OCI-LY1 (cell line): ENCODE data around the gene FYB1.
"Not testable (repeated sequence)": the region's sequence is repeated elsewhere in the genome, so short reads cannot be mapped to it uniquely, and the experiment has no call there.

Experiments
- H2AFZ ChIP-seq: fragments of 200-600 bp; sonication (generic), shearing (Covaris generic); 2 replicates; pipeline ENCODE4 v1.6.0; 2014; ENCODE audit warnings: antibody characterized with exemption, mild to moderate bottlenecking, low read length
- H3F3A ChIP-seq: fragments of 200-600 bp; sonication (generic), shearing (Covaris generic); 2 replicates; pipeline ENCODE4 v1.6.0; 2014; ENCODE audit warnings: mild to moderate bottlenecking, antibody characterized with exemption, low read length, moderate library complexity; ENCODE audit not compliant: insufficient read depth
- H3K27ac ChIP-seq: fragments of 200-600 bp; sonication (generic); 2 replicates; pipeline ENCODE4 v1.5.1; 2014; ENCODE audit warnings: low read length, mixed run types, mild to moderate bottlenecking, low read depth; ENCODE audit not compliant: poor library complexity, severe bottlenecking
- H3K27me3 ChIP-seq: fragments of 200-600 bp; sonication (generic); 2 replicates; pipeline ENCODE4 v1.6.0; 2014; ENCODE audit warnings: antibody characterized with exemption, mild to moderate bottlenecking, low read length, moderate library complexity; ENCODE audit not compliant: insufficient read depth
- H3K36me3 ChIP-seq: fragments of 200-600 bp; sonication (generic); 2 replicates; pipeline ENCODE4 v1.6.1; 2014; ENCODE audit warnings: mild to moderate bottlenecking, antibody characterized with exemption, low read length, moderate library complexity, mixed read lengths; ENCODE audit not compliant: insufficient read depth
- H3K4me1 ChIP-seq: fragments of 200-600 bp; sonication (generic); 2 replicates; pipeline ENCODE4 v1.5.1; 2014; ENCODE audit warnings: mild to moderate bottlenecking, low read length, moderate library complexity; ENCODE audit not compliant: insufficient read depth, severe bottlenecking
- H3K4me2 ChIP-seq: fragments of 200-600 bp; sonication (generic), shearing (Covaris generic); 2 replicates; pipeline ENCODE4 v1.6.1; 2014; ENCODE audit warnings: low read length
- H3K4me3 ChIP-seq: fragments of 200-600 bp; sonication (generic); 2 replicates; pipeline ENCODE4 v1.5.1; 2014; ENCODE audit warnings: low read length, low read depth, mild to moderate bottlenecking, mixed read lengths; ENCODE audit not compliant: poor library complexity, severe bottlenecking
- H3K79me2 ChIP-seq: fragments of 200-600 bp; shearing (Covaris generic); 2 replicates; pipeline ENCODE4 v1.6.1; 2016; ENCODE audit warnings: mixed run types, low read length, mixed read lengths; ENCODE audit not compliant: insufficient read depth
- H3K9ac ChIP-seq: fragments of 200-600 bp; sonication (generic), shearing (Covaris generic); 2 replicates; pipeline ENCODE4 v1.6.1; 2014; ENCODE audit warnings: mild to moderate bottlenecking, low read length, mixed read lengths
- H3K9me2 ChIP-seq: fragments of 200-600 bp; sonication (generic), shearing (Covaris generic); 2 replicates; pipeline ENCODE4 v1.6.1; 2014; ENCODE audit warnings: low read depth, mild to moderate bottlenecking, low read length, mixed read lengths
- H3K9me3 ChIP-seq: fragments of 200-600 bp; shearing (Covaris generic); 2 replicates; pipeline ENCODE4 v1.6.1; 2014; ENCODE audit warnings: low read length, mixed read lengths
- H4K20me1 ChIP-seq: fragments of 200-600 bp; sonication (generic), shearing (Covaris generic); 2 replicates; pipeline ENCODE4 v1.6.0; 2016; ENCODE audit warnings: mild to moderate bottlenecking, low read length; ENCODE audit not compliant: insufficient read depth
- CTCF ChIP-seq: fragments of 200-600 bp; sonication (generic), shearing (Covaris generic); IDR thresholded peaks from 2 replicates; pipeline ENCODE4 v1.5.1; 2017; ENCODE audit warnings: mild to moderate bottlenecking, antibody characterized with exemption, low read length, moderate library complexity, mixed read lengths
- EZH2 ChIP-seq: fragments of 200-600 bp; sonication (generic), shearing (Covaris generic); IDR thresholded peaks from 2 replicates; pipeline ENCODE4 v1.8.0; 2017; ENCODE audit warnings: borderline replicate concordance, mixed run types, mild to moderate bottlenecking, antibody characterized with exemption, low read length, moderate library complexity, mixed read lengths

Gene FYB1

GRCh38 chr5:39223565-39224156 is 4.3 kb upstream of the FYB1 start:
- H3K9me2 ChIP-seq = no peaks in the 10 kb centered on the region
- TF ChIP-seq CTCF (no peak), EZH2 (no peak)
- H4K20me1 ChIP-seq = no peaks in the 10 kb centered on the region
- no peaks in the 10 kb centered on the region for H3K36me3 ChIP-seq
- no peak overlapping the region for H3K9ac ChIP-seq
- H3K79me2 ChIP-seq = no peaks in the 10 kb centered on the region
- no peak overlapping the region for H3K27ac ChIP-seq
- no peak overlapping the region for H3K4me3 ChIP-seq
- H3F3A ChIP-seq = no peaks in the 10 kb centered on the region
- no peak overlapping the region for H2AFZ ChIP-seq
- H3K4me2 ChIP-seq = no peak overlapping the region
- H3K4me1 ChIP-seq = no peaks in the 10 kb centered on the region
- no peaks in the 10 kb centered on the region for H3K9me3 ChIP-seq
- H3K27me3 ChIP-seq = no peaks in the 10 kb centered on the region

- H3K36me3 ChIP-seq, H3K4me2 ChIP-seq, H3K27me3 ChIP-seq, H3K9me3 ChIP-seq, H3K9ac ChIP-seq, H3K9me2 ChIP-seq, H3K27ac ChIP-seq, H3K4me3 ChIP-seq, H3K79me2 ChIP-seq, H3K4me1 ChIP-seq, H2AFZ ChIP-seq, H4K20me1 ChIP-seq, H3F3A ChIP-seq: not testable (repeated sequence)
Observed at GRCh38 chr5:39221671-39222070, 2.3 kb upstream of the FYB1 start.

- Histone ChIP-seq H3K4me1 (peaks cover 6% of the 10 kb centered on the region), H4K20me1 (no peaks in the 10 kb centered on the region), H3K36me3 (no peaks in the 10 kb centered on the region), H2AFZ (no peak overlapping the region; the same call in 1 of the 2 replicates), H3K9ac (no peak overlapping the region), H3K79me2 (no peaks in the 10 kb centered on the region), H3K27me3 (no peaks in the 10 kb centered on the region), H3K9me3 (no peaks in the 10 kb centered on the region), H3K9me2 (no peaks in the 10 kb centered on the region), H3F3A (no peaks in the 10 kb centered on the region), H3K4me2 (no peak overlapping the region), H3K4me3 (no peak overlapping the region), H3K27ac (no peak overlapping the region)
- TF ChIP-seq EZH2 (no peak), CTCF (no peak)
Observed at GRCh38 chr5:39220280-39221030, 1.1 kb upstream of the FYB1 start.
